HEK293 (cell line): ENCODE results near the gene GNAI2.

ENCODE experiments used
- CTCF ChIA-PET: fragments of 350-600 bp; formaldehyde crosslinking; extraction: SDS; loops from one replicate; lab custom pipeline; 2021; ENCODE audit warnings: antibody characterized with exemption; lab: Yijun Ruan, JAX
- POLR2A ChIA-PET: fragments of 300-600 bp; formaldehyde crosslinking; extraction: SDS; loops from one replicate; lab custom pipeline; 2020; ENCODE audit warnings: antibody characterized with exemption, inconsistent platforms; lab: Yijun Ruan, JAX
- H3K27ac ChIP-seq: fragments of 200-500 bp; sonication (Bioruptor generic); 2 replicates; pipeline ENCODE4 v1.5.1; 2014; ENCODE audit warnings: low read depth, low read length, control low read depth, inconsistent platforms; ENCODE audit errors: extremely low read depth
- H3K36me3 ChIP-seq, 2 experiments: fragments of 200-500 bp in 1 of 2; sonication (Bioruptor generic) in 1 of 2; 1 replicate in 1 of 2; 2 replicates in 1 of 2; pipeline ENCODE4 v1.5.1; 2014 to 2017; ENCODE audit warnings: inconsistent platforms in 2 of 2, low read length in 2 of 2; ENCODE audit not compliant: control insufficient read depth in 2 of 2, insufficient read depth in 1 of 2
- H3K4me1 ChIP-seq: fragments of 200-500 bp; sonication (Bioruptor generic); 2 replicates; pipeline ENCODE4 v1.5.1; 2014; ENCODE audit warnings: mild to moderate bottlenecking, low read length, inconsistent platforms; ENCODE audit not compliant: control insufficient read depth, insufficient read depth
- H3K4me3 ChIP-seq: 2 replicates; pipeline ENCODE4 v1.5.1; 2011; ENCODE audit warnings: low read depth, mild to moderate bottlenecking, control low read depth, low read length, moderate library complexity
- H3K9me3 ChIP-seq: fragments of 200-500 bp; sonication (Bioruptor generic); 2 replicates; pipeline ENCODE4 v1.5.1; 2014; ENCODE audit warnings: low read depth, low read length, inconsistent platforms; ENCODE audit not compliant: control insufficient read depth, insufficient read depth
- EGR2 ChIP-seq: fragments of 450-650 bp; formaldehyde crosslinking; IDR thresholded peaks from 2 replicates; pipeline ENCODE4 v1.5.1; 2016; ENCODE audit warnings: low read depth, missing biosample characterization, missing genetic modification characterization
- GLIS2 ChIP-seq: fragments of 450-650 bp; formaldehyde crosslinking; IDR thresholded peaks from 2 replicates; pipeline ENCODE4 v1.5.1; 2016; ENCODE audit warnings: missing biosample characterization, missing genetic modification characterization
- HIC1 ChIP-seq: fragments of 450-650 bp; formaldehyde crosslinking; IDR thresholded peaks from 2 replicates; pipeline ENCODE4 v1.5.1; 2016; ENCODE audit warnings: missing biosample characterization, missing genetic modification characterization
- HOXA7 ChIP-seq: sonication (generic); formaldehyde crosslinking; IDR thresholded peaks from 2 replicates; pipeline ENCODE4 v1.8.1; 2022; ENCODE audit warnings: missing genetic modification reagents, borderline replicate concordance
- IKZF3 ChIP-seq: fragments of 450-650 bp; IDR thresholded peaks from 2 replicates; pipeline ENCODE4 v1.5.0; 2018; ENCODE audit warnings: missing biosample characterization, mild to moderate bottlenecking, missing genetic modification characterization, moderate library complexity
- KLF8 ChIP-seq: fragments of 450-650 bp; formaldehyde crosslinking; IDR thresholded peaks from 2 replicates; pipeline ENCODE4 v1.5.1; 2016; ENCODE audit warnings: missing biosample characterization, missing genetic modification characterization
- MYNN ChIP-seq: fragments of 450-650 bp; formaldehyde crosslinking; IDR thresholded peaks from 2 replicates; pipeline ENCODE4 v1.5.1; 2016; ENCODE audit warnings: missing biosample characterization, missing genetic modification characterization, borderline replicate concordance
- OSR2 ChIP-seq: fragments of 450-650 bp; formaldehyde crosslinking; IDR thresholded peaks from 2 replicates; pipeline ENCODE4 v1.5.1; 2016; ENCODE audit warnings: missing biosample characterization, missing genetic modification characterization
- PATZ1 ChIP-seq: fragments of 450-650 bp; formaldehyde crosslinking; IDR thresholded peaks from 2 replicates; pipeline ENCODE4 v1.5.1; 2016; ENCODE audit warnings: missing biosample characterization, missing genetic modification characterization
- PRDM2 ChIP-seq: fragments of 450-650 bp; formaldehyde crosslinking; IDR thresholded peaks from 2 replicates; pipeline ENCODE4 v1.5.1; 2016; ENCODE audit warnings: missing biosample characterization, missing genetic modification characterization, borderline replicate concordance
- SCRT2 ChIP-seq: fragments of 450-650 bp; formaldehyde crosslinking; IDR thresholded peaks from 2 replicates; pipeline ENCODE4 v1.5.1; 2016; ENCODE audit warnings: missing biosample characterization, missing genetic modification characterization
- ZBTB6 ChIP-seq: fragments of 450-650 bp; formaldehyde crosslinking; IDR thresholded peaks from 2 replicates; pipeline ENCODE4 v1.5.1; 2017; ENCODE audit warnings: missing biosample characterization, missing genetic modification characterization
- ZBTB8A ChIP-seq: fragments of 450-650 bp; formaldehyde crosslinking; IDR thresholded peaks from 2 replicates; pipeline ENCODE4 v1.5.1; 2016; ENCODE audit warnings: missing biosample characterization, missing genetic modification characterization
- ZNF10 ChIP-seq: fragments of 450-650 bp; formaldehyde crosslinking; IDR thresholded peaks from 2 replicates; pipeline ENCODE4 v1.5.1; 2017; ENCODE audit warnings: missing biosample characterization, missing genetic modification characterization
- ZNF169 ChIP-seq: fragments of 450-650 bp; formaldehyde crosslinking; IDR thresholded peaks from 2 replicates; pipeline ENCODE4 v1.5.1; 2016; ENCODE audit warnings: missing biosample characterization, missing genetic modification characterization
- ZNF174 ChIP-seq: fragments of 450-650 bp; formaldehyde crosslinking; IDR thresholded peaks from 2 replicates; pipeline ENCODE4 v1.5.0; 2017; ENCODE audit warnings: missing biosample characterization, mild to moderate bottlenecking, missing genetic modification characterization
- ZNF549 ChIP-seq: fragments of 450-650 bp; IDR thresholded peaks from 2 replicates; pipeline ENCODE4 v1.5.1; 2018; ENCODE audit warnings: missing biosample characterization, missing genetic modification characterization, mild to moderate bottlenecking, inconsistent platforms, moderate library complexity
- ZNF555 ChIP-seq: fragments of 450-650 bp; formaldehyde crosslinking; conservative IDR thresholded peaks from 2 replicates; pipeline ENCODE4 v1.5.1; 2017; ENCODE audit warnings: missing biosample characterization, mild to moderate bottlenecking, missing genetic modification characterization, inconsistent platforms
- ZNF596 ChIP-seq: fragments of 450-650 bp; IDR thresholded peaks from 2 replicates; pipeline ENCODE4 v1.5.0; 2018; ENCODE audit warnings: missing biosample characterization, mild to moderate bottlenecking, missing genetic modification characterization, moderate library complexity
- ZNF629 ChIP-seq: fragments of 450-650 bp; formaldehyde crosslinking; IDR thresholded peaks from 2 replicates; pipeline ENCODE4 v1.5.1; 2017; ENCODE audit warnings: missing biosample characterization, missing genetic modification characterization
- ZNF701 ChIP-seq: fragments of 450-650 bp; formaldehyde crosslinking; IDR thresholded peaks from 2 replicates; pipeline ENCODE4 v1.5.1; 2016; ENCODE audit warnings: missing biosample characterization, missing genetic modification characterization
- ZNF747 ChIP-seq: fragments of 450-650 bp; formaldehyde crosslinking; IDR thresholded peaks from 2 replicates; pipeline ENCODE4 v1.5.1; 2016; ENCODE audit warnings: missing biosample characterization, missing genetic modification characterization

The GNAI2 gene

DNA sequence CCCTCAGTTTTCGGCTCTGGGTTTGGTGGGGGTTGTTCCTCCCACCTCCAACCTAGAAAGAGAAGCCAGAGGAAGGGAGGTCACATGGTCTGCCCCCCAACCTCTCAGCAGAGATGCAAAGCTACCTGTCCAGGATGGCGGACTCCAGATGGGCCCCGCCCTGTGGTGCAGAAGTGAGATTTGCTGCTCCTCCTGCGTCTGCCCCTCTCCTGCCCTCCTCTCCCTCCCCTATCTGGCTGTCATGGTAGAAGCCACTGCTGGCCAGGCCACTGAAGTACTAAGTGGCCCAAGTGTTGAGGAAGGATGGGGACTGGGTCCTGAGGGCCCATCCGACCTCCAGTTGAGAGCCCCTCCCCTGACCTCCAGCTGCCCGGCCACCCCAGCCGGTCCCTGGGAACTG, 30.8 kb downstream of the GNAI2 start:
- ChIA-PET CTCF (interaction anchor here (0.7 to 1.8 kb wide), 4 partner anchors 20 to 1677 kb away, joined by 3 to 8 read pairs (median 4); no protein-coding TSS in a partner anchor), POLR2A (interaction anchor here (0.6 kb wide), 1 partner anchor 23 kb away, joined by 3 read pairs; no protein-coding TSS in a partner anchor)
- Histone ChIP-seq H3K9me3 (no peaks in the 10 kb centered on the region), H3K36me3 (no peaks in the 10 kb centered on the region), H3K27ac (no peak overlapping the region), H3K4me3 (no peak overlapping the region), H3K4me1 (peaks cover 3% of the 10 kb centered on the region; the same call in 1 of the 2 replicates)
- no peak for TF ChIP-seq IKZF3 (tag by site-specific recombination)
- no peak for TF ChIP-seq KLF8 (tag by site-specific recombination)
- TF ChIP-seq PRDM2 (tag by site-specific recombination), result no peak

DNA sequence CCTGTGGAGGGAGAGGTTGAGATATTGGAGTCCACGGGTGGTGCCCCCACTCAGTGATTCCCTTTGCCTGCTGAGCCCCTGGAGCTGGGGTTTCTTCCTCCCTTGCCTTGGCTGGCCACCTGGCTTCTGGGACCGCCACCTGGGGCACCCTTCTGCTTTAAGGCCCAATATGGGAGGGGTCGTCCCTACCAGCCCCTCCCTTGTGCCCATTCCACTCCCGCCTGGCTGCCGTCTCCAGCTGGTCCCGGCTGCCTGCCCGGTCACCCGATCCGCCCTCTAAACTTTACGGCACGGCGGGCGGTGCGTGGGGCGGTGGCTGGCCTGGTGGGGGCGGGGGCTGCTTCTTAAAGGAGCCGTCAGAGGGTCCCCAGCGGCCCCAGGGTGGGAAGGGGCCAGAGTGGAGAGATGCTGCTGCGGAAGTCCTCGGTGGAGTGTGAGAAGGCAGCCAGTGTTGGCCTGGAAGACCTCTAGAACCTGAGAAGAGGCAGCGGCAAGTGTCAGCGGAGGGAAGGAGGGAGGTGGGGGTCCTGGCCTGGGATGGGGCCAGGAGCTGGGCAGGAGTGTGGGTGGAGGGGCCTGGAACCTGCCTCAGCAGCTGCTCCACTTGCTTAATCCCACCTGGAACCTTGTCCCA, 31.4 kb downstream of the GNAI2 start:
- CTCF ChIA-PET, result interaction anchor here (0.7 to 1.8 kb wide), 3 partner anchors 21 to 1677 kb away, joined by 3 to 8 read pairs (median 6); no protein-coding TSS in a partner anchor
- Histone ChIP-seq H3K27ac (no peak overlapping the region), H3K4me3 (no peak overlapping the region), H3K4me1 (peaks cover 3% of the 10 kb centered on the region; the same call in 1 of the 2 replicates), H3K9me3 (no peaks in the 10 kb centered on the region), H3K36me3 (no peaks in the 10 kb centered on the region)
- POLR2A ChIA-PET, result interaction anchor here (0.6 to 1.7 kb wide), 2 partner anchors 24 to 61 kb away, joined by 3 to 4 read pairs; partner anchors contain the start of gene TUSC2
- TF ChIP-seq ZNF747 (tag by site-specific recombination) (no peak), ZNF10 (tag by site-specific recombination) (no peak), HIC1 (0 out of 2 replicates have a peak, but pooled peaks have one; percentile 26), ZNF701 (no peak), HOXA7 (CRISPR knock-in tag) (no peak), ZNF629 (tag by site-specific recombination) (no peak), ZNF169 (no peak), ZNF596 (tag by site-specific recombination) (no peak), ZBTB8A (tag by site-specific recombination) (peak; percentile 56), ZNF549 (tag by site-specific recombination) (no peak), ZNF555 (no peak), MYNN (no peak), SCRT2 (peak; percentile 57; the same call in 1 of the 2 replicates), PATZ1 (peak; percentile 40; the same call in 1 of the 2 replicates), ZNF174 (tag by site-specific recombination) (no peak), IKZF3 (tag by site-specific recombination) (0 out of 2 replicates have a peak, but pooled peaks have one; percentile 31), EGR2 (tag by site-specific recombination) (peak; percentile 80), OSR2 (tag by site-specific recombination) (no peak), GLIS2 (tag by site-specific recombination) (peak; percentile 65), ZBTB6 (tag by site-specific recombination) (no peak)
